HL-60 (cell line): Measurements from ENCODE around the gene LIPN.

Experiments used
- CTCF ChIP-seq: IDR thresholded peaks from one replicate; pipeline ENCODE4 v1.5.1; 2011; ENCODE audit warnings: low read length, control low read depth, inconsistent platforms; ENCODE audit not compliant: insufficient read depth
- GABPA ChIP-seq: IDR thresholded peaks from 2 replicates; pipeline ENCODE4 v1.6.1; 2012; ENCODE audit warnings: low read depth
- POLR2AphosphoS5 ChIP-seq: IDR thresholded peaks from 2 replicates; pipeline ENCODE4 v1.6.1; 2012; ENCODE audit warnings: low read depth
- SPI1 ChIP-seq: IDR thresholded peaks from 2 replicates; pipeline ENCODE4 v1.6.1; 2012; ENCODE audit warnings: low read depth, mild to moderate bottlenecking, borderline replicate concordance
- TF ChIP-seq, protein P1 (sequence below): IDR thresholded peaks from 2 replicates; pipeline ENCODE4 v1.6.1; 2012; ENCODE audit warnings: low read depth; ENCODE audit not compliant: insufficient replicate concordance

GRCh38 chr10:88788924-88789323 lies 29.1 kb downstream of the LIPN start:
- no peak for TF ChIP-seq CTCF
- TF ChIP-seq POLR2AphosphoS5 = no peak
- TF ChIP-seq SPI1 = no peak
- TF ChIP-seq GABPA = no peak
- TF ChIP-seq, protein P1, sequence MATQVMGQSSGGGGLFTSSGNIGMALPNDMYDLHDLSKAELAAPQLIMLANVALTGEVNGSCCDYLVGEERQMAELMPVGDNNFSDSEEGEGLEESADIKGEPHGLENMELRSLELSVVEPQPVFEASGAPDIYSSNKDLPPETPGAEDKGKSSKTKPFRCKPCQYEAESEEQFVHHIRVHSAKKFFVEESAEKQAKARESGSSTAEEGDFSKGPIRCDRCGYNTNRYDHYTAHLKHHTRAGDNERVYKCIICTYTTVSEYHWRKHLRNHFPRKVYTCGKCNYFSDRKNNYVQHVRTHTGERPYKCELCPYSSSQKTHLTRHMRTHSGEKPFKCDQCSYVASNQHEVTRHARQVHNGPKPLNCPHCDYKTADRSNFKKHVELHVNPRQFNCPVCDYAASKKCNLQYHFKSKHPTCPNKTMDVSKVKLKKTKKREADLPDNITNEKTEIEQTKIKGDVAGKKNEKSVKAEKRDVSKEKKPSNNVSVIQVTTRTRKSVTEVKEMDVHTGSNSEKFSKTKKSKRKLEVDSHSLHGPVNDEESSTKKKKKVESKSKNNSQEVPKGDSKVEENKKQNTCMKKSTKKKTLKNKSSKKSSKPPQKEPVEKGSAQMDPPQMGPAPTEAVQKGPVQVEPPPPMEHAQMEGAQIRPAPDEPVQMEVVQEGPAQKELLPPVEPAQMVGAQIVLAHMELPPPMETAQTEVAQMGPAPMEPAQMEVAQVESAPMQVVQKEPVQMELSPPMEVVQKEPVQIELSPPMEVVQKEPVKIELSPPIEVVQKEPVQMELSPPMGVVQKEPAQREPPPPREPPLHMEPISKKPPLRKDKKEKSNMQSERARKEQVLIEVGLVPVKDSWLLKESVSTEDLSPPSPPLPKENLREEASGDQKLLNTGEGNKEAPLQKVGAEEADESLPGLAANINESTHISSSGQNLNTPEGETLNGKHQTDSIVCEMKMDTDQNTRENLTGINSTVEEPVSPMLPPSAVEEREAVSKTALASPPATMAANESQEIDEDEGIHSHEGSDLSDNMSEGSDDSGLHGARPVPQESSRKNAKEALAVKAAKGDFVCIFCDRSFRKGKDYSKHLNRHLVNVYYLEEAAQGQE = no peak
